Fibroblast of gingiva (primary cell): ENCODE measurements around the gene GRB2.
"Not testable (repeated sequence)": the region's sequence is repeated elsewhere in the genome, so short reads cannot be mapped to it uniquely, and the experiment has no call there.

ENCODE experiments used
- DNase-seq: peaks from one replicate; pipeline ENCODE4 v3.0.0-alpha.2; 2011; ENCODE audit warnings: low read depth

Gene GRB2

DNA sequence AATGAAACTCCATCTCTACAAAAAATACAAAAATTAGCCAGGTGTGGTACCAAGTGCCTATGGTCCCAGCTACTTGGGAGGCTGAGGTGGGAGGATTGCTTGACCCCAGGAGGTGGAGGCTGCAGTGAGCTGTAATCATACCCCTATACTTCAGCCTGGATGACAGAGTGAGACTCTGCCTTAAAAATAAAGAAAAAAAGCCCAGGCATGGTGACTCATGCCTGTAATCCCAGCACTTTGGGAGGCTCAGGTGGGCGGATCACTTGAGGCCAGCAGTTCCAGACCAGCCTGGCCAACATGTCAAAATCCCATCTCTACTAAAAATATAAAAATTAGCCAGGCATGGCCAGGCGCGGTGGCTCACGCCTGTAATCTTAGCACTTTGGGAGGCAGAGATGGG lies 125.3 kb downstream of the GRB2 start:
- DNase-seq, result not testable (repeated sequence)

DNA sequence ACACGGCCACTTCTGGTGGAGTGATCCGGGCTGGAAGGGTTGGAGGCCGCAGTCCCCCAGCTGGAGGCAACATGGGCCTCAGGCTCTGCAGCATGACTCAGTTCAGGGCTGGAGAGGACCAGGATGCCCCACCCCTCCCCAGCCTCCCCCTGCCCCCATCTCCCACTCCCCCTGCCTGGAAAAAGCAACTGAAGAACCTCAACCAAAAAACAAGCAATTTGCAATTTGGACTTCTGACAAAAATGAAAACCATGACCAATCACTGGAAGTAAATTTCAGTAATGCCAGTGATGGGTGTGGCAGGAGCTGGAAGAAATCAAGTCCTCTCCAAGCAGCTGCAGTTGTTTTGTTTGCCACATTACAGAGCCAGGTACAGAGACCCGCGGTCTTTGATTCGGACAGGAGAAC lies 127.8 kb downstream of the GRB2 start:
- peak; percentile 43 for DNase-seq

DNA sequence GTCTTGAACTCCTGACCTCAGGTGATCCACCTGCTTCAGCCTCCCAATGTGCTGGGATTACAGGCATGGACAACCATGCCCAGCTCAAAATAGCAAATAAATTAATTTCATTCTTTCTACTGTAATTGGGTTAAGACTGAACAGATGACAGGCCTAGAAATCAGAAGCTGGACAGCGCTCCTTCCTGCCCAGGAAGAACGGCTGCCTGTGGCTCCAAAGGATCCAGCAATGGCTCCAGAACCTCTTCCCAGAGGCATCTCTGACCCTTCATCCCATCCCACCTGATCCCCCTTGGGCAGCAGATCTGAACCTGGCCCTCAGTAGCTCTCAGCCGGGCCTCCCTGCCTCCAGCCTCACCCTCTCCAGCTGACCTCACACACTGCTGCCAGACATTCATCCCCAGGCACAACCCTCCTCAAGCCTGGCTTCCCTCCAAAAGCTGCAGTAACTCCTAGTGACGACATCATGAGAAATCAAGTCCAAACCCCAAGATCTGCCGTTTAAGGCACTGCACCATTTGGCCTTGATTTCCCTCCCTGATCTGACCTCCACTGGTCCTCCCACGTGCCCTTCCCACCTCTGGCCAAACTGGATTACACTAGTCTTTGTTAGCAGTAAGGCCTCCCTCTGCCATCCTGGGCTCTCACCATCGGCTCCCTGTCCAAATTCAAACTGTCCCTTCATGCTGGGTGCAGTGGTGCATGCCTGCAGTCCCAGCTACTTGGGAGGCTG lies 131.3 kb downstream of the GRB2 start:
- peak; percentile 70 for DNase-seq

DNA sequence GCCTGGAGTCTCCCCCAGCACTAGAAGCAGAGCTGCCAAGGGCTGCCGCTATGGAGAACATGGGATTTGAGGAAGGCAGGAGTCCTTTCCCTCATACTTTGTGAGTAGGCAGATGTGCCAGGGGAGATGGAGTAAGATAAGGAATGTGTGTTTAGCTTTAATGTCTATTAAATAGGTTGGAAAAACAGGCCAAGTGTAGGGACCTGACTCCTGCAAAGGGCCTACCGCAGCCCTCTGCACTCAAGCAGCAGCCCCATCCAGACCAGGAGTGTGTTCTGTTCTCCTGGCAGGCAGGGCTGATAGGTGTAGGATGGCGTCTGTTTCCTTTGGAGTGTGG lies 132.7 kb downstream of the GRB2 start:
- no peak for DNase-seq

DNA sequence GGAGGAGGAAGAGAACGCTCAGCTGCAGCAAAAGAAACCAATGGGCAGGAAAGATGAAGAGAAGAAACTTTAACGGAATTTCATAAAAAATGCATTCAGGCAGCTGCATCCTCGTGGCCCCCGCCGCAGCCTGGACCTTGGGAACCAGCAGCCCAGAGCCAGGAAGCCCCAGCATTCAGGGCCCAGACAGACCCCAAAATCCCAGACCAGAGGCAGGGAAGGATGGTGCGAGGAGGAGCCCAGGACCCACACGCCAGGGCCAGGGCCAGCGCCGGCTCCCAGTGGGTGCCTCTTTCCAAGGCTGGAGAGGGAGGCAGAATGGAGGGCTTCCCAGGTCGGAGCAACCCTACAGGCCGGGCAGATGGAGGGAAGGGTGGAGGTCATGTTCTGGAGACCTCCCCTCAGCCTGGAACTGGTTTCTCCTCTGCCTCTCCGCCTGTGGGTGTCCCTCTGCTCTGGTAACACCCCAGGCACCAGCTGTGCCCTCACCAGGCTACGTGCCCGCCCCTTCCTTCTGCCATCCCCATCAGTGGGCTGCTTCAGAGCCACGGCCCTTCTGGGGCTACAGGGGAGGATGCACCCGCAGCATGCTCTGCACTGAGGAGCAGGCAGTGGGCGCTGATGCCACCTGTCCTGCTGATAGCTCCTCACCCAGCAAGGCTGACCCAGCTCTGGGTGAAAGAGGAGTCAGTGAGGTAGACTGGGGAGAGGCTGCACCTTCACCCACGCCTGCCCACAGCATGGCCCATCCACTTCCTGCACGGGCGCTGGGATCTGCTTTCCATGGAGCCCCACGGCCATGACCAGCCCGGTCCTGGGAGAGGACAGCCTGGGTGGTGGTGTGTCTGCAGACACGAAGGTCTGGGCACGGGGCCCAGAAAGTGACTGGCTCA lies 133.3 kb downstream of the GRB2 start:
- peak; percentile 47 for DNase-seq

DNA sequence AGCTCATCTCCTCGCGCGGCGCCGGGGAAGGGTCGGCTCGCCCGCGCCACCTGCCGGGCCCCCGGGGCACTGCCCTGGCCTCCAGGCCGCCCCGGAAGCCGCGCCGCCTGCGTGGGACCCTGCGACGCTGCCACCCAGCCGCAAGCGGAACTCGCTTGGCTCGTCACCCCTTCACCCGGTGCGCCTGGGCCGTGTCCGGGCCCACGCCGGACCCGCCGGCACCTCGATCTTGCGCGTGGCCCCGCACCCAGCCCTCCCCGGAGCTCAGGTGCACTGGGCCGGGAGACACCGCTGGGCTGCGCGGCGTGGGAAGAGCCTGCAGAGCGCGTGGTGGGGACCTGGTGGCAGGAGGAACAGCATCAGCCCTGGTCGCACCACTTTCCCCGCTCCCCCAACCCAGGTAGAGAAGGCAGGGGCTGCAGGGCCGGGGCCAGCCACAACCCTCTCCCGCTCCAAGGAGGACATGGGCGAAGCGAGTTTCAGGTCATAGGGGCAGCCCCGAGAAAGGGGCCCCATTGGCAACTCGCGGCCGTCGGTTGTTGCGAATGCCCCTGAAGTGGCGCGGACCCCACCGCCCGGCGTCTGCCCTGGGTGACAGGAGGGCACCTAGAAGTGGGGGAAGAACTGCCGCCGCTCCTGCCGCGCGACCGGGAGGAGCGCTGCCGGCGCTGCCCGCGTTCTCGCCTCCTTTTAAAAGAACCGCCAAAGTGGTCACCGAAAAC lies 134.1 kb downstream of the GRB2 start:
- no peak for DNase-seq

DNA sequence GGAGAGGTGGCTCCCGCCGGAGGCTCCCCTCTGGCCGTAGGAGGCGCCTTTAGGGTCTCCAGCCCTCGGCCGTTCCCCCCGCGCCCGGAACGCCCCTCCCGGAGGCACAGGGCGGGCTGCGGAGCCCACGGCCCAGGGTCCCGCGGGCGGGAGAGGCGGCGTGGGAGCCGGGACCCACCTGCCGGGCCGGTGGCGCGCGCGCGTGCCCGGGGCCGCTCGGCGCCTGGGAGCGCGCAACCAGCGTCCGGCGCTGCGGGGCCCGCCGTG lies 134.6 kb downstream of the GRB2 start, which contains the start of gene MIF4GD:
Gene MIF4GD (minus strand): TSS at position 266 of the 267 bp plus-strand sequence. CDS start 1,036 bp downstream, outside the sequence.
- peak; percentile 55 for DNase-seq

DNA sequence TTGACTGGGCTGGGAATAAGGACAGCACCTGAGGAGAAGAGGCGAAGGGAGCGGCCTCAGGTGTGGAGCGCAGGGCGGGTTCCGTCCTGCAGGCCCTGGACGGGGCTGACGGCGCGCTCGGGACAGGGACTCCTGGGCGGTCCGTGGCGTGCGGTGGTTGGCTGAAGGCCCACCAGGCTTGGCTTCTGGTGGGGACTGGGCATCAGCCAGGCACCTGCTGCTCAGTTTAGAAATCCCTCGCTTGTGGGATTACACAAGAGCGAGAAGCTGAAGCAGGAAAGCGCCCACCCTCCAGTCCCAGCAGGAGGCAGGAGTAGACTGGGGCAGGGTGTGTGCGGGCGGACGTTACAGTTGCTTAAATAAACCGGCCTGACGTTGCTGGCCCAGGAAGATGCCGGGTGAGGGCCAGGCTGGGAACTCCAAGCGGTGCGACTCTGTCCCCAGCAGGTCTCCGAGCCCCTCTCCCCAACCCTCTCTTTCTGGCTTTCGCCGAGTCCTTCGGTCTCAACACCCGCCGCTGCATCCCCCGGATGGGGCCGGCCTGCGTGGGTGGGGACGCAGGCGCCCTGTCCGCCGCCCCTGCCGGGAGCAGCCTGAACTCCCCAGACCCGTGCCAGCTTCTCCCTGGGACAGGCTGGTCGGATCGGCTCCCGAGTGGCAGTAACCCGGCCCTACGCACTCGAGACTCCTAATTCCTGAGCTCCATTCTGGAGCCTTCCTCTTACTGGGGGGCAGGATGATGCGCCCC lies 135.1 kb downstream of the GRB2 start:
- peak; percentile 72 for DNase-seq

DNA sequence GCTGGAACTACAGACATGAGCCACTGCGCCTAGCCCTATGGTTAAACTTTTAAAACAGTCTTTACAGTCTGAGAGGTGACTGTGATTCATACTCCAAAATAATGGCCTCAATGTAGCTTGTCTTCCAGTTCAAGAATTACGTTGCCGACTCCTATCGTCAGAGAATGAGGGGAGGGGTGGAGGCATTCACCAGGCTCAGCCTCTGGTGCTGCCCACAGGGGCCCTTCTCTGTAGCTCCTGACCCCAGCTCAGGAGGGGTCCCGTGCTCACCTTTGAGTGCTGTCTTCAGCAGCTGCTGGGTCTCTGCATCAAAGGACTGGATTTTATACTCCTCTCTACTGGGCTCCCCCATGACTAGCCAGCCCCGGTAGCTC lies 135.6 kb downstream of the GRB2 start:
- no peak for DNase-seq
